Karpas-422 (cell line): Measurements from ENCODE around the gene CHIC2. TPM values are rescaled to one million over a fixed set of nuclear protein-coding genes. Genes with fewer than 3 reads are reported as not detected.

Source experiments
- DNase-seq: peaks from one replicate; pipeline ENCODE4 v3.0.0-alpha.2; 2015
- H2AFZ ChIP-seq: fragments of 200-600 bp; sonication (generic); 2 replicates; pipeline ENCODE4 v1.6.1; 2014; ENCODE audit warnings: antibody characterized with exemption, low read length, mixed read lengths
- H3K27ac ChIP-seq: fragments of 200-600 bp; sonication (generic); 2 replicates; pipeline ENCODE4 v1.5.1; 2014; ENCODE audit warnings: mild to moderate bottlenecking, low read length, moderate library complexity
- H3K27me3 ChIP-seq: fragments of 200-600 bp; sonication (generic); 2 replicates; pipeline ENCODE4 v1.6.1; 2014; ENCODE audit warnings: low read length, mixed read lengths
- H3K36me3 ChIP-seq: fragments of 200-600 bp; sonication (generic); 2 replicates; pipeline ENCODE4 v1.6.1; 2014; ENCODE audit warnings: low read length, mixed read lengths; ENCODE audit not compliant: insufficient read depth
- H3K4me1 ChIP-seq: fragments of 200-600 bp; sonication (generic); 2 replicates; pipeline ENCODE4 v1.6.1; 2014; ENCODE audit warnings: mild to moderate bottlenecking, low read length, mixed read lengths
- H3K4me2 ChIP-seq: fragments of 200-600 bp; sonication (generic); 2 replicates; pipeline ENCODE4 v1.6.1; 2014; ENCODE audit warnings: low read length, low read depth, mild to moderate bottlenecking; ENCODE audit not compliant: poor library complexity, severe bottlenecking
- H3K4me3 ChIP-seq: fragments of 200-600 bp; sonication (generic); 2 replicates; pipeline ENCODE4 v1.5.1; 2014; ENCODE audit warnings: mild to moderate bottlenecking, antibody characterized with exemption, low read length, mixed read lengths
- H3K79me2 ChIP-seq: fragments of 200-600 bp; sonication (generic); 2 replicates; pipeline ENCODE4 v1.6.1; 2014; ENCODE audit warnings: mild to moderate bottlenecking, low read length, mixed read lengths
- H3K9ac ChIP-seq: fragments of 200-600 bp; sonication (generic); 2 replicates; pipeline ENCODE4 v1.6.0; 2014; ENCODE audit warnings: low read length
- H3K9me2 ChIP-seq: fragments of 200-600 bp; sonication (generic), shearing (Covaris generic); replicated peaks from 2 replicates; pipeline ENCODE4 v1.6.0; 2014; ENCODE audit warnings: mild to moderate bottlenecking, low read length, moderate library complexity; ENCODE audit not compliant: insufficient read depth
- H3K9me3 ChIP-seq: fragments of 300-700, 200-600 bp; sonication (generic); 2 replicates; pipeline ENCODE4 v1.6.1; 2014; ENCODE audit warnings: low read length, mixed read lengths
- H4K20me1 ChIP-seq: fragments of 200-600 bp; sonication (generic); 2 replicates; pipeline ENCODE4 v1.6.1; 2014; ENCODE audit warnings: mild to moderate bottlenecking, antibody characterized with exemption, low read length, low read depth; ENCODE audit not compliant: insufficient read depth
- total RNA-seq: library from RNA; depleted of rRNA; stranded (reverse); fragments of >200 nt; shearing (Covaris generic); gene quantifications from 2 replicates; pipeline ENCODE4 v1.2.3, GENCODE V29; 2014; ENCODE audit warnings: low replicate concordance

The CHIC2 gene
- total RNA-seq, 1 experiment from 2014 or later = 116 TPM

- H3K9ac ChIP-seq = no peak overlapping the region
- H3K4me3 ChIP-seq = no peak overlapping the region
- no peak for DNase-seq
- H3K4me1 ChIP-seq = peaks cover 24% of the 10 kb centered on the region
- H3K36me3 ChIP-seq = peaks cover 5% of the 10 kb centered on the region
- no peaks in the 10 kb centered on the region for H4K20me1 ChIP-seq
- 0 out of 2 replicates have a peak, but pooled peaks cover 4% of the 10 kb centered on the region for H3K79me2 ChIP-seq
- no peaks in the 10 kb centered on the region for H3K9me3 ChIP-seq
- H3K27me3 ChIP-seq = no peaks in the 10 kb centered on the region
- no peaks in the 10 kb centered on the region for H3K9me2 ChIP-seq
- no peak overlapping the region for H3K4me2 ChIP-seq
- H3K27ac ChIP-seq = peak overlapping the region; percentile 50; the same call in 1 of the 2 replicates
- no peak overlapping the region for H2AFZ ChIP-seq
Measured at GRCh38 chr4:53991821-53992220, 72.6 kb downstream of the CHIC2 start.

- Histone ChIP-seq H3K79me2 (no peaks in the 10 kb centered on the region), H3K27ac (peak overlapping the region; percentile 50; the same call in 1 of the 2 replicates), H3K4me2 (no peak overlapping the region), H3K36me3 (no peaks in the 10 kb centered on the region; the same call in 1 of the 2 replicates), H3K9me2 (no peaks in the 10 kb centered on the region), H3K4me3 (no peak overlapping the region), H3K9ac (no peak overlapping the region), H3K9me3 (no peaks in the 10 kb centered on the region), H3K27me3 (no peaks in the 10 kb centered on the region), H3K4me1 (peaks cover 23% of the 10 kb centered on the region), H4K20me1 (no peaks in the 10 kb centered on the region), H2AFZ (no peak overlapping the region)
- no peak for DNase-seq
Measured at GRCh38 chr4:53990641-53991040, 73.8 kb downstream of the CHIC2 start.

GRCh38 chr4:53987761-53988171, 76.6 kb downstream of the CHIC2 start:
- Histone ChIP-seq H3K9me3 (no peaks in the 10 kb centered on the region), H3K27me3 (no peaks in the 10 kb centered on the region), H3K4me2 (no peak overlapping the region), H3K27ac (peak overlapping the region; percentile 50), H3K4me3 (no peak overlapping the region), H3K9ac (no peak overlapping the region), H3K36me3 (no peaks in the 10 kb centered on the region; the same call in 1 of the 2 replicates), H4K20me1 (no peaks in the 10 kb centered on the region), H3K79me2 (no peaks in the 10 kb centered on the region), H3K9me2 (no peaks in the 10 kb centered on the region), H3K4me1 (peaks cover 37% of the 10 kb centered on the region), H2AFZ (no peak overlapping the region)
- DNase-seq = no peak

DNA sequence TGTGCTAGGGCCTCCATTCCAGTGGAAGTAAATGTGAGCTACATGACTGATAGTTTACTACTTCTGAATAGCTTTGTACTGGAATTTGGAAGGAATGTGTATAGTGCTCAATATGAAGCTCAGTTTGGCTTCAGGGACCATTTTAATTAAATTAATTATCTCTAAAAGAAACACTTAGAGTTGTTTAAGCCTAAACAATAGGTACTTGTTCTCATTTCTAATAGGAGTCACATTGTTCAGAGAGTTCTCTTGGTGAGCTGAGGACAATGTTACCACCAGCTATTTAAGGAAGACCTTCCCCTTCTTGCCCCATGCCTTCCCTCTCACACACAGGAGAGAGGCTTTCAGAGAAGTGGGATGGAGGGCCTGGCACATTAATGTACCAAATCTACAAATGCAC, 78.3 kb downstream of the CHIC2 start:
- Histone ChIP-seq H3K36me3 (no peaks in the 10 kb centered on the region; the same call in 1 of the 2 replicates), H3K4me2 (no peak overlapping the region), H3K9me3 (no peaks in the 10 kb centered on the region), H3K4me3 (no peak overlapping the region), H3K79me2 (no peaks in the 10 kb centered on the region), H3K9me2 (no peaks in the 10 kb centered on the region), H2AFZ (no peak overlapping the region), H3K9ac (no peak overlapping the region), H3K27ac (peak overlapping the region; percentile 75), H3K27me3 (no peaks in the 10 kb centered on the region), H4K20me1 (no peaks in the 10 kb centered on the region), H3K4me1 (peaks cover 43% of the 10 kb centered on the region)
- no peak for DNase-seq

- H3K4me3 ChIP-seq = no peak overlapping the region
- no peak overlapping the region for H3K4me2 ChIP-seq
- no peaks in the 10 kb centered on the region for H3K27me3 ChIP-seq
- no peak overlapping the region for H2AFZ ChIP-seq
- H3K9me3 ChIP-seq = no peaks in the 10 kb centered on the region
- H3K36me3 ChIP-seq = no peaks in the 10 kb centered on the region
- no peak overlapping the region for H3K9ac ChIP-seq
- peak overlapping the region; percentile 75; the same call in 1 of the 2 replicates for H3K27ac ChIP-seq
- H4K20me1 ChIP-seq = no peaks in the 10 kb centered on the region
- no peaks in the 10 kb centered on the region for H3K79me2 ChIP-seq
- peaks cover 59% of the 10 kb centered on the region for H3K4me1 ChIP-seq
- no peaks in the 10 kb centered on the region for H3K9me2 ChIP-seq
- DNase-seq = no peak
Measured at GRCh38 chr4:53981567-53981966, 82.8 kb downstream of the CHIC2 start.

- Histone ChIP-seq H2AFZ (no peak overlapping the region), H3K9me2 (no peaks in the 10 kb centered on the region), H3K4me3 (no peak overlapping the region), H3K4me2 (no peak overlapping the region), H3K36me3 (no peaks in the 10 kb centered on the region), H3K27ac (peak overlapping the region; percentile 75; the same call in 1 of the 2 replicates), H3K27me3 (no peaks in the 10 kb centered on the region), H3K4me1 (peaks cover 57% of the 10 kb centered on the region), H3K9ac (no peak overlapping the region), H4K20me1 (no peaks in the 10 kb centered on the region), H3K79me2 (no peaks in the 10 kb centered on the region), H3K9me3 (no peaks in the 10 kb centered on the region)
- DNase-seq = no peak
Measured at GRCh38 chr4:53981066-53981465, 83.3 kb downstream of the CHIC2 start.

- Histone ChIP-seq H3K9me2 (no peaks in the 10 kb centered on the region), H3K4me2 (no peak overlapping the region), H2AFZ (no peak overlapping the region), H3K9ac (no peak overlapping the region), H3K4me3 (no peak overlapping the region), H4K20me1 (no peaks in the 10 kb centered on the region), H3K27ac (no peak overlapping the region), H3K36me3 (no peaks in the 10 kb centered on the region), H3K9me3 (no peaks in the 10 kb centered on the region), H3K27me3 (no peaks in the 10 kb centered on the region), H3K4me1 (peaks cover 36% of the 10 kb centered on the region), H3K79me2 (no peaks in the 10 kb centered on the region)
- DNase-seq = no peak
Measured at GRCh38 chr4:53974561-53974960, 89.8 kb downstream of the CHIC2 start.

DNA sequence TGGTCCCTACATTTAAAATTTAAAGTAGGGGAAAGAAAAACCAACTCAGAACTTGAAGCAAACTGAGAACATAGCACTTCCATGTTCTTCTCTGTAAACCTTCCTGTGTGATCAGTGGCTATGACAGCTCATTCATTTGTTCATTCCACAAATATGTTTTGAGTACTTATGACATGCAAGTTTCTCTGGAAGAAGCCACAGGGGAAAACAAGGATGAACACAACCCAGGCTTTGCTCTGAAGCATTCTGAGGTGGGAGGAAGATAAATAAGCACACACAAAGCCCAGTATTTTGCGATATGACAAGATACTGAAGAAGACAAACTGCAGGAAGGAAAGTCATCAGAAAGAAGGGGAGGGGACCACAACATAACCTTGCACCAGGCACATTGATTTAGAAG, 96.4 kb downstream of the CHIC2 start:
- Histone ChIP-seq H3K4me3 (no peak overlapping the region), H4K20me1 (no peaks in the 10 kb centered on the region), H3K9me2 (no peaks in the 10 kb centered on the region), H3K27me3 (no peaks in the 10 kb centered on the region), H3K36me3 (no peaks in the 10 kb centered on the region), H3K4me1 (peaks cover 68% of the 10 kb centered on the region), H3K27ac (peak overlapping the region; percentile 98), H3K9ac (no peak overlapping the region), H2AFZ (no peak overlapping the region), H3K79me2 (no peaks in the 10 kb centered on the region), H3K9me3 (no peaks in the 10 kb centered on the region), H3K4me2 (no peak overlapping the region)
- DNase-seq = no peak
